ENCODE data around the gene CPNE5. TPM values are rescaled to one million over a fixed set of nuclear protein-coding genes. Genes with fewer than 3 reads are reported as not detected.

CPNE5 gene
- 0.05 and 0.07 TPM in 2 replicates for total RNA-seq

GRCh38 chr6:36838896-36839748 lies at the start of gene CPNE5:
CPNE5 (minus strand) TSS chr6:36839444; CDS start chr6:36839377, 67 bp downstream.

GRCh38 chr6:36885461-36886401 lies 46.5 kb upstream of the CPNE5 start, which contains the start of gene C6orf89:
C6orf89 (plus strand) TSS chr6:36885952; CDS start chr6:36899445, 13,493 bp downstream.

GRCh38 chr6:36874443-36875249 lies 35.4 kb upstream of the CPNE5 start, which contains the start of gene PPIL1:
PPIL1 (minus strand) TSS chr6:36874803; CDS start chr6:36874772, 31 bp downstream.

GRCh38 chr6:36697481-36697903 lies 141.8 kb downstream of the CPNE5 start, which contains the start of gene RAB44:
RAB44 (plus strand) TSS chr6:36697826; CDS start chr6:36704236, 6,410 bp downstream.

Other genes with a start within 250 kb of the CPNE5 start
- gene SRSF3, start 245.1 kb downstream of the CPNE5 start, total RNA-seq, result 328 and 368 TPM in 2 replicates
- 595 and 650 TPM in 2 replicates for gene CDKN1A, start 160.7 kb downstream of the CPNE5 start, total RNA-seq
- 0.07 and 0.19 TPM in 2 replicates for gene RAB44, start 141.6 kb downstream of the CPNE5 start, total RNA-seq
- 38.1 and 52.4 TPM in 2 replicates for gene PPIL1, start 35.4 kb upstream of the CPNE5 start, total RNA-seq
- 20.9 and 22.9 TPM in 2 replicates for gene C6orf89, start 46.5 kb upstream of the CPNE5 start, total RNA-seq
- gene PI16, start 115.3 kb upstream of the CPNE5 start, total RNA-seq, result not detected in 2 replicates
- 169 and 194 TPM in 2 replicates for gene MTCH1, start 146.8 kb upstream of the CPNE5 start, total RNA-seq
- 0.63 and 1.0 TPM in 2 replicates for gene FGD2, start 166.2 kb upstream of the CPNE5 start, total RNA-seq

Data from airway epithelial cell (primary cell).